ENCODE data around the gene LY86.

Gene LY86

GRCh38 chr6:6579281-6579680, 9.2 kb upstream of the LY86 start:
- Histone ChIP-seq H3K9ac (ENCODE audit: low read length) (no peak overlapping the region), H3K4me3 (ENCODE audit: low read length) (no peak overlapping the region), H3K4me2 (ENCODE audit: low read length) (no peak overlapping the region), H4K20me1 (ENCODE audit: insufficient read depth, low read length) (no peaks in the 10 kb centered on the region), H2AFZ (ENCODE audit: low read depth, low read length) (no peak overlapping the region), H3K79me2 (ENCODE audit: low read length) (no peaks in the 10 kb centered on the region), H3K27me3 (ENCODE audit: low read depth, low read length) (no peaks in the 10 kb centered on the region), H3K4me1 (ENCODE audit: low read length) (peaks cover 8% of the 10 kb centered on the region; the same call in 1 of the 2 replicates), H3K27ac (ENCODE audit: low read length) (no peak overlapping the region), H3K36me3 (replicated peaks; ENCODE audit: low read depth, low read length) (no peaks in the 10 kb centered on the region), H3K9me3 (ENCODE audit: insufficient read depth, low read length) (no peaks in the 10 kb centered on the region)
- TF ChIP-seq, protein P1, sequence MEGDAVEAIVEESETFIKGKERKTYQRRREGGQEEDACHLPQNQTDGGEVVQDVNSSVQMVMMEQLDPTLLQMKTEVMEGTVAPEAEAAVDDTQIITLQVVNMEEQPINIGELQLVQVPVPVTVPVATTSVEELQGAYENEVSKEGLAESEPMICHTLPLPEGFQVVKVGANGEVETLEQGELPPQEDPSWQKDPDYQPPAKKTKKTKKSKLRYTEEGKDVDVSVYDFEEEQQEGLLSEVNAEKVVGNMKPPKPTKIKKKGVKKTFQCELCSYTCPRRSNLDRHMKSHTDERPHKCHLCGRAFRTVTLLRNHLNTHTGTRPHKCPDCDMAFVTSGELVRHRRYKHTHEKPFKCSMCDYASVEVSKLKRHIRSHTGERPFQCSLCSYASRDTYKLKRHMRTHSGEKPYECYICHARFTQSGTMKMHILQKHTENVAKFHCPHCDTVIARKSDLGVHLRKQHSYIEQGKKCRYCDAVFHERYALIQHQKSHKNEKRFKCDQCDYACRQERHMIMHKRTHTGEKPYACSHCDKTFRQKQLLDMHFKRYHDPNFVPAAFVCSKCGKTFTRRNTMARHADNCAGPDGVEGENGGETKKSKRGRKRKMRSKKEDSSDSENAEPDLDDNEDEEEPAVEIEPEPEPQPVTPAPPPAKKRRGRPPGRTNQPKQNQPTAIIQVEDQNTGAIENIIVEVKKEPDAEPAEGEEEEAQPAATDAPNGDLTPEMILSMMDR (IDR thresholded peaks at IDR 0.05; ENCODE audit: low read depth, low read length): no peak
- no peak for TF ChIP-seq EZH2phosphoT487 (IDR thresholded peaks at IDR 0.05; ENCODE audit: low read depth)

GRCh38 chr6:6580225-6580856, 8.2 kb upstream of the LY86 start:
- Histone ChIP-seq H3K9me3 (ENCODE audit: insufficient read depth, low read length) (no peaks in the 10 kb centered on the region), H3K4me2 (ENCODE audit: low read length) (no peak overlapping the region), H3K36me3 (replicated peaks; ENCODE audit: low read depth, low read length) (no peaks in the 10 kb centered on the region), H3K9ac (ENCODE audit: low read length) (no peak overlapping the region), H3K27ac (ENCODE audit: low read length) (no peak overlapping the region), H4K20me1 (ENCODE audit: insufficient read depth, low read length) (no peaks in the 10 kb centered on the region), H3K4me1 (ENCODE audit: low read length) (peaks cover 8% of the 10 kb centered on the region; the same call in 1 of the 2 replicates), H3K4me3 (ENCODE audit: low read length) (no peak overlapping the region), H3K27me3 (ENCODE audit: low read depth, low read length) (no peaks in the 10 kb centered on the region), H2AFZ (ENCODE audit: low read depth, low read length) (no peak overlapping the region), H3K79me2 (ENCODE audit: low read length) (no peaks in the 10 kb centered on the region)
- TF ChIP-seq, protein P1 (IDR thresholded peaks at IDR 0.05; ENCODE audit: low read depth, low read length): no peak
- TF ChIP-seq EZH2phosphoT487 (IDR thresholded peaks at IDR 0.05; ENCODE audit: low read depth): no peak

DNA sequence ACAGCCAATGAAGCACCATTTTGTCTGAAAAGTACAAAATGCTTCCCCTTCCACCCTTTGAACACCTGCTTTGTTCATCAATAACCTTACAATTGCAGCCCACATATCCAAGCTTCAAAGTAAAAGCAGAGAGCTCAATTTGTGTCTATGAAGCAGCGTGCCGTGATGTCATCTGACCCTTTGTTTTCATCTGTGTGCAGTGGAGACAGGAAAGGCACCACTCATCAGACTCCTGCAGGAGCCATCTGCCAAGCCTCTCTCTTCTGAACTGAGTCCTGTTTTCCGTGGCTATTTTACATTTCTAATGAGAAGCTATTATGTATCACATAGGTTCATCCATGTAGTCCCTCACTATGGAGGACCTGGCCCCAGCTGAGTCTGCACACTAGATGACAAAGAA, 7.5 kb upstream of the LY86 start:
- no peak overlapping the region for H3K4me2 ChIP-seq (ENCODE audit: low read length)
- peaks cover 8% of the 10 kb centered on the region; the same call in 1 of the 2 replicates for H3K4me1 ChIP-seq (ENCODE audit: low read length)
- H3K27me3 ChIP-seq (ENCODE audit: low read depth, low read length): no peaks in the 10 kb centered on the region

GRCh38 chr6:6582131-6582530, 6.4 kb upstream of the LY86 start:
- no peak for TF ChIP-seq EZH2phosphoT487 (IDR thresholded peaks at IDR 0.05; ENCODE audit: low read depth)
- TF ChIP-seq, protein P1 (IDR thresholded peaks at IDR 0.05; ENCODE audit: low read depth, low read length): no peak
- H3K4me2 ChIP-seq (ENCODE audit: low read length): no peak overlapping the region
- H3K79me2 ChIP-seq (ENCODE audit: low read length): no peaks in the 10 kb centered on the region
- peaks cover 18% of the 10 kb centered on the region for H3K4me1 ChIP-seq (ENCODE audit: low read length)
- no peak overlapping the region for H3K4me3 ChIP-seq (ENCODE audit: low read length)
- H3K27ac ChIP-seq (ENCODE audit: low read length): no peak overlapping the region
- no peaks in the 10 kb centered on the region for H3K36me3 ChIP-seq (replicated peaks; ENCODE audit: low read depth, low read length)
- no peaks in the 10 kb centered on the region for H4K20me1 ChIP-seq (ENCODE audit: insufficient read depth, low read length)
- no peaks in the 10 kb centered on the region for H3K27me3 ChIP-seq (ENCODE audit: low read depth, low read length)
- H2AFZ ChIP-seq (ENCODE audit: low read depth, low read length): no peak overlapping the region
- no peaks in the 10 kb centered on the region for H3K9me3 ChIP-seq (ENCODE audit: insufficient read depth, low read length)
- H3K9ac ChIP-seq (ENCODE audit: low read length): no peak overlapping the region

More for the DNA sequence above, 7.5 kb upstream of the LY86 start:
- no peak overlapping the region for H3K27ac ChIP-seq (ENCODE audit: low read length)
- no peak for TF ChIP-seq EZH2phosphoT487 (IDR thresholded peaks at IDR 0.05; ENCODE audit: low read depth)
- TF ChIP-seq, protein P1 (IDR thresholded peaks at IDR 0.05; ENCODE audit: low read depth, low read length): no peak
- H3K9me3 ChIP-seq (ENCODE audit: insufficient read depth, low read length): no peaks in the 10 kb centered on the region
- no peak overlapping the region for H3K9ac ChIP-seq (ENCODE audit: low read length)
- no peaks in the 10 kb centered on the region for H4K20me1 ChIP-seq (ENCODE audit: insufficient read depth, low read length)
- no peak overlapping the region for H2AFZ ChIP-seq (ENCODE audit: low read depth, low read length)
- H3K36me3 ChIP-seq (replicated peaks; ENCODE audit: low read depth, low read length): no peaks in the 10 kb centered on the region
- no peaks in the 10 kb centered on the region for H3K79me2 ChIP-seq (ENCODE audit: low read length)
- H3K4me3 ChIP-seq (ENCODE audit: low read length): no peak overlapping the region
